Suppressor macrophage treated with lipopolysaccharide for 1 hour (primary cell): ENCODE results near the gene TOMM20.
"Not testable (repeated sequence)": the region's sequence is repeated elsewhere in the genome, so short reads cannot be mapped to it uniquely, and the experiment has no call there.

Experiments used
- DNase-seq, 3 donors: peaks; one replicate each; pipeline ENCODE4 v3.0.0-alpha.2; 2020 to 2022

The TOMM20 gene

DNA sequence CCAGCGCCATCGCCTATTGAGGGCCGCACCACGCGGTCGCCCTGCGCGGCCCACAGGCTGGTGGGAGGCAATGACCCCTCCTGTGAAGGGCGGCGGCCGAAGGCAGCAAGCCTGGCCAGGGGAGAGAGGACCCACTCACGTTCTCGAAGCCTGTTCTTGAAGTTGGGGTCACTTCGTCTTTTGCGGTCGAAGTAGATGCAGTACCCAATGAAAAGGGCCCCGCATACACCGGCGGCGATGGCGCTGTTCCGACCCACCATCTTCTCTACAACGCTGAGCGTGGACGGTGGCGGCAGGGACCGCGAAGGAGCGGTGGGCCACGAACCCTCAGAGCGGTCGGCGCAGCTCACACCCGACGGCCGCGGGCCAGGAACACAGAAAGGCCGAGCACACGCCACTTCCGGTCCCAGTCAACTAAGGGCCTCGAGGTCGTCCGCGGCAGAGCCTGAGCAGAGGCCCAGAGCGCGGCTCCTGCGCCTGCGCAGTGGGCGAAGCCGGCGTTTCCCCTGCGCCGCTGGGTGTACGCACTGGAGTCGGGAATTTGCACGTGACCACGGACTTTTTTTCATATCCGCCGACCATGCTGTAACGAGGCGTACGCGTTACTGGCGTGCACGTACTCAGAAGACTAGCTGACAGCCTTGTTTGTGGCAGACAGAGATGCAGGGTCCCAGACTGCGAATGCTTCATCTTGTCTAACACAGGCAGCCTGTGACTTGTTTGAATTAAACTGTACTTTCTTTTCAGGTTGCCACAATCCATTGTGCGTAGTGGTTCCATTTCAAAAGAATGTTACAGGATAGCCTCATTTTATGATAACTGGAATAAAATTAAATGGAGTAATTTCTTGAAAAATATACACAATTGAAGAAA, at the start of gene TOMM20:
TSS of gene TOMM20 (minus strand) at position 382 of the 873 bp plus-strand sequence. CDS start at position 260, 122 bp downstream.
- DNase-seq: peak; percentile 98 to 99 (median 99)

GRCh38 chr1:235176486-235176885, 47.8 kb upstream of the TOMM20 start:
- no peak for DNase-seq

DNA sequence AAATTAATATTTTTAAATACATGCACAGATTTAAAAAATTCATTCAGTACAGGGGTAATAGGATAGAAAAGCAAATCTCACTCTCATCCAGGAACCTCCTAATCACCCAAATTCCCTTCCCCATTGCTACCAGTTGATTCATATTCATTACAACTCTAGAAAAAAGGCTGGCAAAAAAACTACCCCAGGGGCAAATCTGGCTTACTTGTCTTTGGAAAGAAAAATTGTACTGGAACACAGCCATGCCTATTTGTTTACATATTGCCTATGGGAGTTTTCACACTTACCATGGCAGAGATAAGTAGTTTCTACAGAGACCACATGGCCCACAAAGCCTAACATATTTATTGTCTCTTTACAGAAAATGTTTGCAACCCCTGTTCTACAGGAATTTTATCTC, 41.3 kb upstream of the TOMM20 start:
- DNase-seq: no peak

DNA sequence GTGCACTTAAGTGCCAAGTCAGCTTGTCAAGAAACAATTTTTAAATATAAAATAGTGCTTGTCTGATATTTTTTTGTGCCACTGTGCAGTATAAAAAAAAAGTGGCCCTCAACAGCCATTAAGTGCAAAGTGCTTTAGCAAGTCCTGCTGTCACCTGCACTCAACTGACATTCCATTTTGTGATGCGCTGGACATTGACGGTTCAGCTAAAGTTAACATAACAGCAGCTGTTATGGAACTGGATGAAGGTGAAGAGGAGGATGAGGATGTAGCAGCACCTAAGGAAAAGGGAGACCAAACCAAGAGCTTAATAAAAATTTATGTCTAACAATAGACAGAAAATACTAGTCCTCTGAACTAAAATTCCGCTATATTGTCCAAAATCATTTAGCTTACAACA, 39.7 kb upstream of the TOMM20 start:
- no peak for DNase-seq

DNA sequence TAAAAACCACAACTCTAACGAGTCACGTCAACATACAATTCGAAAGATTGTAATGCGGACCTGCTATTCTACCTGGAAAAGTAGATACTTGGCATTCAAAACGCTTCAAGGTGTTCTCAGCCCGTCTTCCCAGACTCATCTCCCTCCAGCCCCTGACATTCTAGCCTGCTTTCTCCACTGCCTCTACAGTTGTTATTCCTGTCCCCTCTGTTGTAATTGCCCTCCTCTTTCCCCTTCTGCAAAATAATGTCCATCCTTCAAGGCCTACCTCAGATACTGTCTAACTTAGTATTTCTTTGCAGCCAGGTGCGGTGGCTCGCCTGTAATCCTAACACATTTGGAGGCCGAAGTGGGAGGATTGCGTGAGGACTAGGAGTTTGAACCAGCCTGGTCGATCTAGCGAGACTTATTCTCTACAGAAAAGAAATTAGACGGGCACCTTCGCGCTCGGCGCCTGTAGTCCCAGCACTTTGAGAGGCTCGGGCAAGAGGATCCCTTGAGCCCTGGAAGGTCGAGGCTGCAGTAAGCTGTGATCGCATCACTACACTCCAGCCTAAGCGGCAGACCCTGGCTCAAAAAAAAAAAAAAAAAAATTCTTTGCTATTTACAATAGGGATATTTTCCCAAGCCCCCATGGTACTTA, 33.2 kb upstream of the TOMM20 start:
- DNase-seq: no peak

DNA sequence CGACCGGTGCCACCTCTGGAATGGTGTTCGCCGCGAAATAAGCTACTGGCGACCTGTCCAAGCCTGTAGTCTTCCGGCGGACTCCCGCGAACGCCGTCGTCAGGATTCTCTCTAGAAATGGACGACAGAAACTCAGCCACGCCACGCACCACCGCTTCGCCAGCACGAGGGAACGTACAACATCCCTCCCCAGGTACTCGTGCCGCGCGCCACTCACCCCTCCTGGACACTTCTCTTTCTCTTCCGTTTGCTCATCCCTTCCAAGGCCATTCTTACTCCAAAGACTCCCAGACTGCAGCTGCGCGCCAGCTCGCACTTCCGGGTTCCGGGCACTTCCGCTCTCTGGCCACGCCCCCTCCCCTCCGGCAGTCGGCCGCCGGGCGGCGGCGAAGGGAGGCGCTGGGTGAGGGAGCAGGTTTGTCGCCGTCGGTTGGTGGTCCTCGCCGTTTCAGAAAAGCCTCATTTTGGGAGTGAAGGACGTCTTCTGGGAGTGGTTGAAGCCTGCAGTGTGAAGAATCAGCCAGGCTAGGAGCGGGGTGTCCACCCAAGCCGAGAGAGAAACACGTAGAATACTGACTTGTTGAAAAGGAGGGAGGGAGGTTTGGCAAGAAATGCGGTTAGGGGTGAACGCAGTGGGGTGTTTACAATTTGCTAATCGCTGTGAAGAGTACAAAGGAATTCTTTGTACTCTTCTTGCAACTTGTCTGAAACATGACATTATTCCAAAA, 32.5 kb upstream of the TOMM20 start, which contains the start of gene RBM34:
TSS of gene RBM34 (minus strand) at position 294 of the 728 bp plus-strand sequence. CDS start at position 270, 24 bp downstream.
- DNase-seq: peak; percentile 94 to 97 (median 96)

- DNase-seq: peak; percentile 43 to 56 (median 54)
Measured at GRCh38 chr1:235160383-235160956, 31.8 kb upstream of the TOMM20 start.

DNA sequence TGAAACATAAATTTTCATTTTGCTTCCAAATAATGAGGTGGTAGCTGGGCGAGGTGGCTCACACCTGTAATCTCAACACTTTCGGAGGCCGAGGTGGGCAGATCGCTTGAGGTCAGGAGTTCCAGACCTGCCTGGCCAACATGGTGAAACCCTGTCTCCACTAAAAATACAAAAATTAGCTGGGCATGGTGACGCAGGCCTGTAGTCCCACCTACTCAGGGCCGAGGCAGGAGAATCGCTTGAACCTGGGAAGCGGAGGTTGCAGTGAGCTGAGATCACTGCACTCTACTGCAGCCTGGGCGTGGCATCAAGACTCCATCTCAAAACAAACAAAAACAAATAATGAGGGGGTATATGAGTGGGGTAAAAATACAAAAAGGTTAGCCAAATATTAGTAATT, 31.3 kb upstream of the TOMM20 start:
- DNase-seq: not testable (repeated sequence)

DNA sequence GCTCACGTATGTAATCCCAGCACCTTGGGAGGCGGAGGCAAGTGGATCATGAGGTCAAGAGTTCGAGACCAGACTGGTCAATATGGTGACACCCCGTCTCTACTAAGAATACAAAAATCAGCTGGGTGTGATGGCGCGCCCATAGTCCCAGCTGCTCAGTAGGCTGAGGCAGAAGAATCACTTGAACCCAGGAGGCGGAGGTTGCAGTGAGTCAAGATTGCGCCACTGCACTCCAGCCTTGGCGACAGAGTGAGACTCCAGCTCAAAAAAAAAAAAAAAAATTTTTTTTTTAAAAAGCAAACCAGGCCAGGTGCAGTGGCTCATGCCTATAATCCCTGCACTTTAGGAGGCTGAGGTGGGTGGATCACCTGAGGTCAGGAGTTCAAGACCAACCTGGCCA, 30.6 kb upstream of the TOMM20 start:
- DNase-seq: not testable (repeated sequence)

DNA sequence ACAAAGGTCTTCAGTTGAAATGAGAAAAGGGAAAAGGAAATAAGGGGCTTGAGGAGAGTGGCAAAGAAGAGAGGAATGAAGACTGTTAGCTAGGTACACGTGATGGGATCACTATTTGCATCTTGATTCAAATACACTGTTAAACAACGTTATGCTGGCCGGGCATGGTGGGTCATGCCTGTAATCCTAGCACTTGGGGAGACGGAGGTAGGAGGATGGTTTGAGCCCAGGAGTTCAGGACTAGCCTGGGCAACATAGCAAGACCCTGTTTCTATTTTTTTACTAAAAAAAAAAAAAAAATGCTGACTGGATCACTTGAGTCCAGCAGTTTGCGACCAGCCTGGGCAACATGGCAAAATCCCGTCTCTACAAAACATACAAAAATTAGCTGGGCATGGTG, 30.0 kb upstream of the TOMM20 start:
- DNase-seq: no peak

DNA sequence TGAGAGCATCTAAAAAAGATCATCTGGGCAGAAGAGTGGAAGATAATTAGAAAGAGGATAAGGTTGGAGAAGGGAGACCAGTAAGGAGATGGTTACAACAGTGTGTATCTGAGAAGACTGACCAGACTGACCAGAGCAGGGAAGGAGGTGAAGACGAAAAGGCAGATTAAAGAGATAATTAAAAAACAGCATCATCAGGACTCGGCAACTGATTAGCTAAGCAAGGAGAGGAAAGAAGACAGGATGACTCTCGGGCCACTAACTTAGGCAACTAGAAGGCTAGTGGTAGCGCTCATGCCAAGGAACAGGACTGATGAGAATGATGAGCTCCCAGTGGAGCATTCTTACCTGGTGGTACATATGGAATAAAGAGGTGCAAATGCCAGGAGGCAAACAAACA, 28.5 kb upstream of the TOMM20 start:
- no peak for DNase-seq

GRCh38 chr1:235156740-235157139, 28.1 kb upstream of the TOMM20 start:
- no peak for DNase-seq

DNA sequence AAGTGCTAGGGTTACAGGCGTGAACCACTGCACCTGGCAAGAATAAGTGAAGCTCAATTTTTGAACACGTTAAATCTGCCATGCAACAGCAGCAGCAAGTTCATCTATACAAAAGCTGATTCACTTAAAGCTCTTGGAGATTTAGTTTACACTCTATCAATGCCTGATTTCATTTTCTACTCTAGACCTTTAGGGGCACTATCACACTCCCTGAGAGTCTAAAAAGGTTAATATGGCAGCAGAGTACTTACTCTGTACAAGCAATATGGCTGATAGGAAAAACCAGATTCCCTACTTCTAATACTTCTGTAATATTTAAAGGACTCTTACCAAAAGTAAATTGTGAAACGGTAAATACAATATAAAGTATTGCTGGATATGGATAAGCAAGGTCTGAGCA, 27.6 kb upstream of the TOMM20 start:
- DNase-seq: no peak

DNA sequence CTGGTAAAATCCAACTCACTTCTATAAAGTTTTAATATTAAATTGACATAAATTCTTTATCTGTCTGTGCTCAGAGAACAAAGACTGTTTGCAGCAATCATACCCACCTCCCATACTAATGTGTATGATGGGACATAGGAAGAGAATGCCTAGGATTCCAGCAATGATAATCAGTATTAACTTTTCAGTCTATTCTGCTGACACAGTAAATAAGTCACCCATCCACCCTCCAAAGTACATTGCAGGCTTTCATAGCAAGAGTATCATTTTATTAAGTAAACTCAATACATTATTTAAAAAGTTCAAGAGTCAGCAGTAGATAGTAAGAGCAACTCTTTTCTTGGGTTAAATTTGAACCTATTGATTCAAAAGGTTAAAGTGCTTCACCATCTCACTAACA, 23.6 kb upstream of the TOMM20 start:
- DNase-seq: no peak

DNA sequence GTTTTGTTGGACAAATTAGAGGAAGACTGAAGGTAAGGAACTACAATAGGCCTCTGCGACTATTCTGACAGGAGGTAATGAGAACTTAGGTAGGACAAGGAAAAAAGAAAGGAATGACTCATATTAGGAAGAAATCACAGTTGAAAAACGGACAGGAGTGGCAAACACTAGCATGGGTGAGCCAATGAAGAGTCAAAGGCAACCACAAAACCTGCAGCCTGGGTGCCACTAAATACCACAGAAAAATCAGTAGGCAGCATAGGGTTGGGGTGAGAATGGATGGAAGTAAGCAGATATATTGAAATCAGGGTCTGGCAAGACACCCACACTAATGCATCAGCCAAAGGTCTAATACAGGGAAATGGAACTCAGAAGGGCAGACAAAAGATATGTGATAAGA, 22.4 kb upstream of the TOMM20 start:
- DNase-seq: no peak

- no peak for DNase-seq
Measured at GRCh38 chr1:235149824-235150223, 21.2 kb upstream of the TOMM20 start.

- no peak for DNase-seq
Measured at GRCh38 chr1:235147269-235147668, 18.6 kb upstream of the TOMM20 start.

DNA sequence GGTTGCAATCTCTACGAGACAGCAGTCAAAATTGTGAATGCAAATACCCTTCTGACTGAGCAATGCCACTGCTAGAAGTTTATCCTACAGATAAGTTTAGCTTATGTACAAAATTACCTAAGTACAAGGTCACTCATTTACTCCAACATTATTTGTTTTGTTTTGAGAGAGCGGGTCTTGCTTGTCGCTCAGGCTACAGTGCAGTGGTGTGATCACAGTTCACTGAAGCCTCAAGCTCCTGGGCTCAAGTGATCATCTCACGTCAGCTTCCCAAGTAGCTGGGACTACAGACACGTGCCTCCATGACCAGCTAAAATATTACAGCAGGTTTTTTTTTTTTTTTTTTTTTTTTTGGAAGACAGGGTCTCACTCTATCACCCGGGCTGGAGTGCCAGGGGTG, 17.0 kb upstream of the TOMM20 start:
- DNase-seq: no peak

GRCh38 chr1:235142991-235143390, 14.4 kb upstream of the TOMM20 start:
- no peak for DNase-seq

DNA sequence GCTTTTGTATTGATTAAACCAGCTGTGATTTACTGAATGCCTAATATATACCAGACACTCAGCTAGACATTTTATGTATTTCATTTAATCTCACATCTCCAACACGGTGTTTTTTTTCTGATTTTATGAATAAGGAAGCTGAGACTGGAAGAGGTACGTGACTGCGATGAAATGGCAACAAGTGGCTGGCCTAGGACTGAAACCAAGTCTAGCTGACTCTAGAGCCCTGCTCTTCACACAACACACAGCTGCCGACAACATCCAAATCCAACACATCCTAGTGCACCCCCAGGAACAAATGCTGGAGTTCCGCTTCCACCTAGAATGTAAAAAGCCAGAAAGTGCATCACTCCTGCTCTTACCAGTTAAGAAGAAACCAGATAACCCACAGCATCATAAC, 10.7 kb upstream of the TOMM20 start:
- DNase-seq: no peak

DNA sequence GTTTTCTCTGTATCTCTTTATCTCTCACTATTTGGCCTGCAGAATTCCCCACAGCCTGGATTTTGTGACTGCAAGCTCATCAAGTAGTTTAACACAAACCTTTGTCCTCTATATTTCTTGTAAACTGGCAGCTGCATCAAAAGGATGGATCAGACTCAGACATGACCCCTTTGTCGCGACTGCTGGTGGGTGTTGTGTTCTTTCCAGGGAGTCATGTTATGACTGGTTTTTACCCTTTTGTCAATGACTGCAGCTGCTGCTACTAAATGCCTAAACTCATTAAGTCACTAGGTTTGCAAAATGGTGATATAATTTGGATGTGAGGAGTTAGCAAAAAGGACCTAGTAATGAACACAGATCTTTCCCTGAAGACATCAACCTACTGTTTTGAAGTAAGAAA, 10.2 kb upstream of the TOMM20 start:
- DNase-seq: no peak

DNA sequence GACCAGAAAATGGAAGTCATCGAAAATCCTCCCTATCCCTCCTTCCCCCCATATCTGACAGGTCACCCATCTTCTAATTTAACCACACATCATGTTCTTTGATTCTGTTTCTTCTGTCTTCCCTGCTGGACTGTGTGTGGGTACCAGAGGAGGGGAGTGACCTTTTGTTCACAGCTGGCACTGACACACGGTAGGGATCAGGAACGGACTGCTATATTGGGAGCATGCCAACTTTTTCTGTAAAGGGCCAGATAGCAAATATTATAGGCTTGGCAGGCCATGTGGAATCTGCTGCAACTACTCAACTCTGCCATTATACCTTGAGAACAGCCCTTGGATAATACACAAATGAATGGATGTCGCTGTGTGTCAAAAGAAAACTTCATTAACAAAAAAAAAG, 7.5 kb upstream of the TOMM20 start:
- DNase-seq: no peak

- no peak for DNase-seq
Measured at GRCh38 chr1:235134171-235134570, 5.5 kb upstream of the TOMM20 start.
